Activated CD8-positive, alpha-beta memory T cell treated with anti-CD3 and anti-CD28 coated beads, Interleukin-2, amount 50 U/mL, for 48 hours (primary cell): ENCODE results near the gene NFE2L3.
A peak's percentile ranks its signal among the peaks of the same experiment; 100 is the strongest.
"Not testable (repeated sequence)": the region's sequence is repeated elsewhere in the genome, so short reads cannot be mapped to it uniquely, and the experiment has no call there.

ENCODE experiments used
- DNase-seq: peaks from one replicate; pipeline ENCODE4 v3.0.0-alpha.2; 2020

The NFE2L3 gene

DNA sequence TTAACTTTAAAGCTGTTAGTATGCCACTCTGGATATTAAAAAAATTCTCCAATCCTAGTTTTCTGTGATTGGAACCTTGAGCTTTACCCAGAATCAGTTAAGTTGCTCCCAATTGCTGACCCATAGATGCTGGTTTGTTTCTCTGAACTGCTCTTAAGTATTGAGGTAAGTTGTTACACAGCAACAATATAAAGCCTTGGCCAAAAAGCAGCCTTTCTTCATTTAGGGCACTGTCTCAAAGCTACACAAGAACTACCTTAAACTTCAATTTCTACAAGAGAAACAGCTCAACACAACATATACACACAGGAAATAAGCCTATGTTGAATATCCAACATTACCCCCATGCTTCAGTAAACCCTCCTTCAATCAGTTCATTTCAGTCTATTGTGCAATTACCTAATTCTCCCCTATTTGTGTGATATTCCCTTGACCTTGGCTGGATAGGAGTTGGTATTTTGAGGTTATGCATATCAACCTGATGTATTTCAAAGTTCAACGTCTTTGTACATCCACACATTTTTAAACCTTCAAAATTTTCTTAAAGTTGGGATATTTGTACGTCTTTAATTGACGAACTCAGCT lies 37.1 kb downstream of the NFE2L3 start:
- no peak for DNase-seq

GRCh38 chr7:26189697-26190096 lies 37.7 kb downstream of the NFE2L3 start:
- no peak for DNase-seq

DNA sequence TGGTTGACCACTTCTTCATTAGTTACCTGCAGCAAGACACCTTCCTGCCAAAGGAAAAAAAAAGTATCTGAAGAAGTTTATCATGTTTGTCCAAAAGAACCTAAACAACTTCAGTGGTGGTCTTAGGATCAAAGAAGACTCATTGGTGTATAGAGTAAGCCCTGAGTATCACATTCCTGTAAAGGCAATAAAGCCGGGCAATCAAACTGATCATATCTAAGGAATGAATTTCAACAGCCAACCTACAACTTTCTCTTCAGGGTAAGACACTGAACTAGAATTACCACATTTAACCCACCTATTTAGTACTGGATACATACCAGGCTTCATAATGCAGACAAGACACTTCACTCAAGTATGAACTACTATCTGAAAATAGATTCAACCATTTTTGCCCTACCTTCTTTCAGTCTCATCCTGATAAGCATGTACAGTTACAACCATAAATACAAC lies 38.4 kb downstream of the NFE2L3 start:
- DNase-seq, result no peak

- DNase-seq, result no peak
Measured at GRCh38 chr7:26191233-26191973, 39.4 kb downstream of the NFE2L3 start.

DNA sequence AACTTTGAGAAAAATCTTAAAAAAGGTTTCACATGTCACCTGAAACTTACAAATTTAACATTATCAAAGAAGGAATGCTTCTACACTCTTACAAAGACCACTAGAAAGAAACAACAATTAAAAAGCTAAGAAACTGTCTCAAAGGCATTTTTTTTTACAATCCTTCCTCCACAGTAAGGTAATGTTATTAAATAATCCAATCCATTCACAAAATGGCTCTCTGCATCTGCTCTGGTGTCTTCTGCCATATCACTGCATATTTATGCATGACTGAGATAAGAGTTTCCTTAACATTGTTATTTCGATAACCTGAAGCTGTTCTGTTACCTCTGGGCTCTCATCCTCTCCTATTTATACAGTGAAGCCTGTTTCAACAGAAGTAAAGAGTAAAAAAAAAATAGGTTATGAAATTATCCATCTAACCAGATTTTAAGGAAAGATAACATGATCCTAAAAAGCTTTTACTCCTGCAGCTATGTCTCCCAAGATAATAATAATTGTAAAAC lies 40.0 kb downstream of the NFE2L3 start:
- no peak for DNase-seq

DNA sequence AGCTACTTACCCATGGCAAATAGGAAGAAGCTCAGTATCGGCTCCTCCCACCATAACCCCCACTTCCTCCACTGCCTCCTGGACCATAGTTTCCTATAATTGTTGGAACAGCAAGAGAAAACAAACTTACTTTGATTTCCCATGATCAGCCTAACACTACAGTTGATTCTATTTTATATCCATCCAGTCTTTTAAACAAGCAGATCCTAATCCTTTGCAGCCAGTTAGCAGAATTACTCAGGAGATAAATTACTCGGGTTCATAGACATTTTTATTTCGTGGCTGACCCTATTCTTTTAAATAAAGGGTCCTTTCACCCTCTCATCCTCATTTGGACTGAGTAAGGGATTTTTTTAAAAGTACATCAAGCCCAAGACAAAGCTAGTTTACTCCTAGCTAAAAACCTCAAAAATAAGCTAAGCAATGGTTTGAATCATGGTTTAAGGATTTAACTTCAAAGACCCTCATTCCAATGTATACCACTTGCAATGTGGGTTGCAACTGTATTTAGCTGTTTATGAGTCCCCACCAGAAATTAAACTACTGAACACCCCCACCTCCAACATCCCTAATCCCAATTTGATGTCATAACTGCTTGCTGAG lies 40.6 kb downstream of the NFE2L3 start:
- no peak for DNase-seq

GRCh38 chr7:26193432-26194207 lies 41.6 kb downstream of the NFE2L3 start:
- DNase-seq, result no peak

DNA sequence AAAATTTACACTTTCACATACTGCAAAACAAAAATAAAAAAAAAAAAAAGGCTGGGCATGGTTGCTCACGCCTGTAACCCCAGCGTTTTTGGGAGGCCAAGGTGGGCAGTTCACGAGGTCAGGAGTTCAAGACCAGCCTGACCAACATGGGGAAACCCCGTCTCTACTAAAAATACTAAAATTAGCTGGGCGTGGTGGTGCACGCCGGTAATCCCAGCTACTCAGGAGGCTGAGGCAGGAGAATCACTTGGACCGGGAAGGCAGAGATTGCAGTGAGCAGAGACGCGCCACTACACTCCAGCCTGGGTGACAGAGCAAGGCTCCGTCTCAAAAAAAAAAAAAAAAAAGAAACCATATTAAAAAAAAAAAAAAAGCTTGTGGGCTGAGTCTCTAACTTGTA lies 42.8 kb downstream of the NFE2L3 start:
- DNase-seq, result not testable (repeated sequence)

- DNase-seq, result no peak
Measured at GRCh38 chr7:26195182-26195581, 43.2 kb downstream of the NFE2L3 start.

GRCh38 chr7:26195867-26196657 lies 44.1 kb downstream of the NFE2L3 start:
- no peak for DNase-seq

- DNase-seq, result no peak
Measured at GRCh38 chr7:26197153-26198115, 45.4 kb downstream of the NFE2L3 start.

- no peak for DNase-seq
Measured at GRCh38 chr7:26198133-26198780, 46.3 kb downstream of the NFE2L3 start.

DNA sequence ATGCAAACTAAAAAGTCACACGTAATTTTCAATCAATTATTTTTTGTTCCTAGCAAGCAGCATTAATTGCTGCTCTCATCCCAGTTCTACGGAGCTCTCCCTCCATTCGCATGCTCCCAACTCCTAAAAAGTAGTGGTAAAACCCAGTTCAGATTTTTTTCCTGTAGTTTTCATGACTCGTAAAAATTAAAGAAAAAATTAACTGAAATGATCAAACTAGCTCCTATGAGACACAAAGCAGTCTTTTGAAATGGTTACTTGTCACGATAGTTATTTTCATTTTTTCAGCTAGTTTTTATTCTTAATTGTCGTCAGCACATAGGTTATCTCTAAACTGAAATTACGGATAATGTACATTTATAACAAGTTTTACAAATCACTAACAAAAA lies 46.8 kb downstream of the NFE2L3 start:
- DNase-seq, result no peak

DNA sequence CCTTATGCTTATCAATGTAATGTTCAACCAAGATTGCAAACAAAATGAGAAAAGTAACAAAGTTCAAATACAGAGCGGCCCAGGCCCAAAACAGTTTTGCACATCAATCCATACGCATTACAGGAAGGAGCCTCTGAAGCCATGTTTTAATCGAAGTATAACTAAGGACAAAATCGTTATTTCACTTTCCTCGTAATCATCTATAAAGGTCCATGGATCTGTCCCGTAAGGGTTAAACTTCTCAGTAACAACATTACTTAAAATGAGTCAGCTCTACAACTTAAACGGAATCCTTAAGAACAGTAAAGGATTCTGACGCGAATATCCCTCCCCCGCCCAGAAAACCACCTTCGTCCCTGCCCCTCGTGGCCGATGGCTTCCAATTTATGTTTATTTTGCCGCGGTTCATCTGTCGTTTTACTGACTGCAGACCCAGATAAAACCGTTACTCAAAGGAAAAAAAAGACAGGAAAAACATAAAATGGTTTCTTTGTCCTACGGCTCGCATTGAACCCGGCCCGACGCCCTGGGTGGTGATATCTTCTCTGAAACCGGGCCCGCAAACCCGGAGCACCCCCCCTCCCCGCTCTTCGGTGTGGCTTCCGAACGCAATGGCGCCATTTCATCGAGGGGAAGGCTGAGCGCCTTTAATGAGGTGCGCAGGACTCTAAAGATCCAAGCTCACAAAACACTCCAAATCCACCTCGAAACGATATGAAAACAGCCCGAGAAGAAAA lies 47.5 kb downstream of the NFE2L3 start:
- peak; percentile 81 for DNase-seq

DNA sequence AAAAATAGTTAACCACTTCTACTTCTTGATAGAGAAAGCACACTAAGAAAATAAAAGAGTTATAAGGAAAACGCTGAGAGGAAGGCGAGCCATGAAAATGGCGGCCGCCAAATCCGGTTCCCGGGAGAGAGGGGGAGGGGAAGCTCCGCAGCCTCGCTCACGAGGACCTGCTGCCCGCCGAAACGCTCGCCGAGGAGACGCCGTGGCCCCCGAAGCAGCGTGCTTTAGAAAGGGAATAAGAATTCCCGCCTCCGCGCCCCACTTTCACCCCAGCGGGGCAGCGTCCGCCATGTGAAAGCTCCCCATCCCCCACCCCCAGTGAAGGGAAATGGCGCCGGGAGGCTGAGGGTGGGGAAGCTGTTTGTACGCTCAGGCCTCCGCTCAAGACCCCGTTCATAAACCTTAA lies 48.0 kb downstream of the NFE2L3 start:
- peak; percentile 93 for DNase-seq

- peak; percentile 100 for DNase-seq
Measured at GRCh38 chr7:26200444-26201246, 48.6 kb downstream of the NFE2L3 start, which contains the start of gene HNRNPA2B1. Gene HNRNPA2B1 (minus strand): TSS chr7:26200746. CDS start chr7:26200577, 169 bp downstream.

- peak; percentile 93 for DNase-seq
Measured at GRCh38 chr7:26201247-26202018, 49.4 kb downstream of the NFE2L3 start, which contains the start of gene CBX3. Gene CBX3 (plus strand): TSS chr7:26201745. CDS start chr7:26202999, 1,254 bp downstream.
